IMR-90 (cell line): Measurements from ENCODE around the gene ANO7. TPM values are rescaled to one million over a fixed set of nuclear protein-coding genes. Genes with fewer than 3 reads are reported as not detected.

Experiments used
- ATAC-seq: fragments of 200-7000 bp; cut with Tn5 transposase; 2 replicates; pipeline ENCODE4 v1.9.1; 2020; ENCODE audit warnings: low read depth, mild to moderate bottlenecking, moderate library complexity
- BruUV-seq: library from RNA; stranded (reverse); fragments of 400-500 nt; replicated peaks from 2 replicates; lab custom pipeline; 2021; lab: Mats Ljungman, UMichigan
- CTCF ChIA-PET: fragments of 300-600 bp; formaldehyde crosslinking; extraction: SDS; loops from one replicate; lab custom pipeline; 2021; ENCODE audit warnings: antibody characterized with exemption; lab: Yijun Ruan, JAX
- POLR2A ChIA-PET: fragments of 300-600 bp; sonication (Branson Sonifier 250); formaldehyde crosslinking; loops from one replicate; lab custom pipeline; 2022; ENCODE audit warnings: antibody characterized with exemption; ENCODE audit not compliant: unreplicated experiment; lab: Charles Lee
- DNase-seq: peaks from one replicate; pipeline ENCODE4 v3.0.0; 2013
- H2AFZ ChIP-seq: replicated peaks from 2 replicates; pipeline ENCODE3; 2013; ENCODE audit warnings: low read length, mild to moderate bottlenecking; ENCODE audit not compliant: poor library complexity
- H2AK5ac ChIP-seq: 2 replicates; pipeline ENCODE4 v1.6.1; 2013; ENCODE audit warnings: low read depth, low read length, inconsistent platforms
- H2AK9ac ChIP-seq: replicated peaks from 2 replicates; pipeline ENCODE3; 2013; ENCODE audit warnings: mild to moderate bottlenecking, low read depth, low read length, moderate library complexity; ENCODE audit not compliant: poor library complexity
- H2BK120ac ChIP-seq: 2 replicates; pipeline ENCODE4 v1.6.1; 2013; ENCODE audit warnings: low read depth, low read length, inconsistent platforms
- H2BK15ac ChIP-seq: 3 replicates; pipeline ENCODE4 v1.6.1; 2013; ENCODE audit warnings: low read depth, low read length, inconsistent platforms
- H2BK20ac ChIP-seq: 2 replicates; pipeline ENCODE4 v1.6.1; 2013; ENCODE audit warnings: low read depth, mild to moderate bottlenecking, inconsistent platforms, low read length, moderate library complexity
- H2BK5ac ChIP-seq: 2 replicates; pipeline ENCODE4 v1.6.1; 2013; ENCODE audit warnings: mild to moderate bottlenecking, low read depth, low read length, inconsistent platforms; ENCODE audit not compliant: poor library complexity, severe bottlenecking
- H3K14ac ChIP-seq: replicated peaks from 2 replicates; pipeline ENCODE4 v1.6.1; 2013; ENCODE audit warnings: low read depth, low read length, inconsistent platforms
- H3K18ac ChIP-seq: 2 replicates; pipeline ENCODE4 v1.6.1; 2013; ENCODE audit warnings: low read depth, low read length, control low read depth
- H3K23ac ChIP-seq: 2 replicates; pipeline ENCODE4 v1.6.1; 2013; ENCODE audit warnings: low read depth, low read length, inconsistent platforms
- H3K27ac ChIP-seq: 2 replicates; pipeline ENCODE4 v1.5.1; 2013; ENCODE audit warnings: mild to moderate bottlenecking, control low read depth, low read length; ENCODE audit not compliant: insufficient read depth
- H3K27me3 ChIP-seq: 2 replicates; pipeline ENCODE4 v1.6.1; 2013; ENCODE audit warnings: low read length; ENCODE audit not compliant: control insufficient read depth, insufficient read depth
- H3K36me3 ChIP-seq: 2 replicates; pipeline ENCODE4 v1.6.1; 2013; ENCODE audit warnings: low read length, mixed read lengths; ENCODE audit not compliant: control insufficient read depth, insufficient read depth
- H3K4ac ChIP-seq: 2 replicates; pipeline ENCODE4 v1.6.1; 2013; ENCODE audit warnings: low read depth, low read length, inconsistent platforms
- H3K4me1 ChIP-seq: 2 replicates; pipeline ENCODE4 v1.6.1; 2013; ENCODE audit warnings: low read length, mixed read lengths; ENCODE audit not compliant: control insufficient read depth, insufficient read depth
- H3K4me2 ChIP-seq: 2 replicates; pipeline ENCODE4 v1.6.1; 2013; ENCODE audit warnings: low read depth, mild to moderate bottlenecking, control low read depth, low read length, moderate library complexity
- H3K4me3 ChIP-seq: 2 replicates; pipeline ENCODE4 v1.5.1; 2013; ENCODE audit warnings: low read depth, mild to moderate bottlenecking, control low read depth, low read length, moderate library complexity; ENCODE audit not compliant: insufficient read depth
- H3K56ac ChIP-seq: 2 replicates; pipeline ENCODE4 v1.6.1; 2013; ENCODE audit warnings: low read length, inconsistent platforms; ENCODE audit not compliant: insufficient read depth; ENCODE audit errors: extremely low read depth
- H3K79me1 ChIP-seq, 2 experiments: 2 replicates each; pipeline ENCODE4 v1.6.1; 2013; ENCODE audit warnings: low read length in 2 of 2, inconsistent platforms in 1 of 2, low read depth in 1 of 2
- H3K9ac ChIP-seq: 2 replicates; pipeline ENCODE4 v1.6.1; 2013; ENCODE audit warnings: low read depth, low read length, control low read depth
- H3K9me1 ChIP-seq: 2 replicates; pipeline ENCODE4 v1.6.1; 2013; ENCODE audit warnings: low read length, inconsistent platforms; ENCODE audit not compliant: insufficient read depth
- H3K9me3 ChIP-seq: 2 replicates; pipeline ENCODE4 v1.6.1; 2013; ENCODE audit warnings: low read length; ENCODE audit not compliant: control insufficient read depth, insufficient read depth
- H4K20me1 ChIP-seq: 2 replicates; pipeline ENCODE4 v1.6.1; 2013; ENCODE audit warnings: low read length, inconsistent platforms; ENCODE audit not compliant: insufficient read depth
- H4K5ac ChIP-seq: 2 replicates; pipeline ENCODE4 v1.6.1; 2013; ENCODE audit warnings: mild to moderate bottlenecking, low read depth, low read length, control low read depth
- H4K8ac ChIP-seq, 2 experiments: 2 replicates each; pipeline ENCODE4 v1.6.1; 2013; ENCODE audit warnings: low read depth in 2 of 2, low read length in 2 of 2, control low read depth in 1 of 2, inconsistent platforms in 1 of 2
- H4K91ac ChIP-seq: 2 replicates; pipeline ENCODE4 v1.6.1; 2013; ENCODE audit warnings: low read depth, low read length, inconsistent platforms; ENCODE audit not compliant: insufficient read depth
- BHLHE40 ChIP-seq: fragments of 150-350 bp; IDR thresholded peaks from 2 replicates; pipeline ENCODE4 v1.6.1; 2016; ENCODE audit warnings: mild to moderate bottlenecking, low read depth, low read length
- CEBPB ChIP-seq: IDR thresholded peaks from 2 replicates; pipeline ENCODE4 v1.6.1; 2012; ENCODE audit warnings: low read depth, low read length, improper control_type of control experiment
- CHD1 ChIP-seq: IDR thresholded peaks from 2 replicates; pipeline ENCODE4 v1.6.1; 2012; ENCODE audit warnings: low read depth, low read length, improper control_type of control experiment
- FOS ChIP-seq: fragments of 150-350 bp; IDR thresholded peaks from 2 replicates; pipeline ENCODE4 v1.6.1; 2016; ENCODE audit warnings: low read depth, low read length
- MAFK ChIP-seq: IDR thresholded peaks from 2 replicates; pipeline ENCODE4 v1.6.1; 2012; ENCODE audit warnings: low read depth, low read length, improper control_type of control experiment
- MAZ ChIP-seq: IDR thresholded peaks from 2 replicates; pipeline ENCODE4 v1.6.1; 2012; ENCODE audit warnings: low read depth, mild to moderate bottlenecking, low read length, improper control_type of control experiment, moderate library complexity, borderline replicate concordance
- MXI1 ChIP-seq: IDR thresholded peaks from 2 replicates; pipeline ENCODE4 v1.6.1; 2012; ENCODE audit warnings: low read depth, mild to moderate bottlenecking, low read length, moderate library complexity, borderline replicate concordance
- NFE2L2 ChIP-seq: fragments of 150-350 bp; IDR thresholded peaks from 2 replicates; pipeline ENCODE4 v1.6.1; 2016; ENCODE audit warnings: low read depth, mild to moderate bottlenecking, low read length
- POLR2A ChIP-seq: IDR thresholded peaks from 2 replicates; pipeline ENCODE4 v1.6.1; 2012; ENCODE audit warnings: mild to moderate bottlenecking, low read depth, low read length
- RAD21 ChIP-seq: IDR thresholded peaks from 2 replicates; pipeline ENCODE4 v1.6.1; 2012; ENCODE audit warnings: low read length, improper control_type of control experiment
- RCOR1 ChIP-seq: IDR thresholded peaks from 2 replicates; pipeline ENCODE4 v1.6.1; 2012; ENCODE audit warnings: mild to moderate bottlenecking, low read length, improper control_type of control experiment; ENCODE audit not compliant: insufficient replicate concordance
- RFX5 ChIP-seq: IDR thresholded peaks from 2 replicates; pipeline ENCODE4 v1.8.0; 2012; ENCODE audit warnings: low read depth, mild to moderate bottlenecking, low read length, moderate library complexity
- SMC3 ChIP-seq: fragments of 150-350 bp; IDR thresholded peaks from 2 replicates; pipeline ENCODE4 v1.6.1; 2016; ENCODE audit warnings: low read depth, mild to moderate bottlenecking, antibody characterized with exemption, low read length, moderate library complexity
- WGBS, 2 experiments: methylation state at CpG; one replicate each; pipeline versions ENCODE4 v1.1.5 to v1.1.7; 2013; ENCODE audit warnings: missing lambda C conversion rate in 2 of 2; ENCODE audit not compliant: insufficient read length in 1 of 2; ENCODE audit errors: extremely low coverage in 2 of 2; 5-methylcytosine and 5-hydroxymethylcytosine counted together
- dilution Hi-C: fragments of 300-500 bp; cut with HindIII; formaldehyde crosslinking; loops from one replicate; pipeline ENCODE4 v1.14.3; 2018; ENCODE audit warnings: low sequenced_read_pairs; ENCODE audit not compliant: unreplicated experiment
- in situ Hi-C: fragments of 300-500 bp; cut with MboI; formaldehyde crosslinking; loops from 3 replicates; pipeline ENCODE4 v1.14.3; 2019; ENCODE audit warnings: low sequenced_read_pairs, inconsistent platforms, mixed read lengths
- intact Hi-C: fragments of 100-400 bp; cut with micrococcal nuclease; formaldehyde crosslinking; loops from 2 replicates; pipeline ENCODE4 v1.10.0; 2022
- polyA plus RNA-seq, 3 experiments: library from polyadenylated mRNA; depleted of rRNA; stranded (reverse); fragments of >200 nt; gene quantifications; 2 replicates each; pipeline ENCODE4 v1.2.3, GENCODE V29; 2012; ENCODE audit warnings: low replicate concordance in 1 of 3
- total RNA-seq: library from RNA; depleted of rRNA; stranded (reverse); fragments of >200 nt; gene quantifications from 2 replicates; pipeline ENCODE4 v1.2.3, GENCODE V29; 2012
- TF ChIP-seq, protein P1 (sequence below): fragments of 150-350 bp; IDR thresholded peaks from 2 replicates; pipeline ENCODE4 v1.6.1; 2017; ENCODE audit warnings: mild to moderate bottlenecking, antibody characterized with exemption, low read length, low read depth
- TF ChIP-seq, protein P2 (sequence below): fragments of 150-350 bp; IDR thresholded peaks from 2 replicates; pipeline ENCODE4 v1.6.1; 2016; ENCODE audit warnings: low read depth, mild to moderate bottlenecking, low read length, moderate library complexity, borderline replicate concordance

ANO7 gene
- total and polyA plus RNA-seq, 2 of the 4 experiments (the other 2 are of a cell fraction): 0.36 to 3.4 TPM

DNA sequence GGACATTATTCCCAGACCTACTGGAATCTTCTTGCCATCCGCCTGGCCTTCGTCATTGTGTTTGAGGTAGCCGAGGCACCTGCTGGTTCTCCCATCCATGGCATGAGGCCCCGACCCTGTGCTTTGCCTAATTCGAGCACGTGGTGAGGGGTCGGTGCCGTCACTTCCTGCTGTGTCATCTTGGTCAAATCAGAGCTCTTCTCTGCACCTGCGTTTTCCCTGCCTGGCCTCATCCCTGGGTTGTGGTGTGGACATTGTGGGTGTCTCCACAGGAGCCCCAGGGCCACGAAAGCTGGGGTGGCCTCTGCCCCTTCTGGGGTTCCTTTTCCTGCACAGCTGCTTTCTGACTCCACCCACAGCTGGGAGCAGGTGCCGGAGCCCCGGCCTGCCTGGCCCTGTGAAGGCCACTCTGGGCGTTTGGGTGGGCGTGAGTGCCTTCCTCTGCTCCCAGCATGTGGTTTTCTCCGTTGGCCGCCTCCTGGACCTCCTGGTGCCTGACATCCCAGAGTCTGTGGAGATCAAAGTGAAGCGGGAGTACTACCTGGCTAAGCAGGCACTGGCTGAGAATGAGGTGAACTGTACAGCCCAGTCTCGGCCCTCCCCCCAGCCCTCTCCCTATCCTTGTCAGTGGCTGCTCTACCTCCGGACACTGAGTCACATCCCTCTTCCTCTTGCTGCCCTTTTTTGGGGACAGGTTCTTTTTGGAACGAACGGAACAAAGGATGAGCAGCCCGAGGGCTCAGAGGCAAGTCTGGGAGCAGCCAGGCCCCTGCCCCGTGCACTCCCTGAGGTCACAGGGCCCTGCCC is 34.9 kb downstream of the ANO7 start:
- peak overlapping the region; percentile 75; the same call in 1 of the 2 replicates for H2AK5ac ChIP-seq
- no peak overlapping the region for H2BK5ac ChIP-seq
- 78% methylated on average over 15 of the region's 23 CpGs; no CpG with 5 or more reads in 1 of the 2 experiments for WGBS, 2 experiments
- CTCF ChIA-PET: interaction anchor here (1.8 kb wide), 1 partner anchor 372 kb away, joined by 4 read pairs; no protein-coding TSS in a partner anchor
- H3K23ac ChIP-seq: no peak overlapping the region
- POLR2A ChIA-PET: no interaction called here
- no peak overlapping the region for H4K91ac ChIP-seq
- H2AK9ac ChIP-seq: peak overlapping the region; percentile 74
- in situ Hi-C loops (loop anchor here (5.0 kb wide), 1 partner anchor 371 kb away; no protein-coding TSS in a partner anchor), intact Hi-C loops (no loop called here), dilution Hi-C loops (no loop called here)
- peaks cover 7 to 43% of the 10 kb centered on the region in 2 experiments for H3K79me1 ChIP-seq
- peaks cover 55% of the 10 kb centered on the region for H4K20me1 ChIP-seq
- no peak overlapping the region for H3K9ac ChIP-seq
- no peak overlapping the region for H3K4me3 ChIP-seq
- H2BK15ac ChIP-seq: no peak overlapping the region
- DNase-seq (peak; percentile 15), ATAC-seq (peak; percentile 8)
- H4K5ac ChIP-seq: no peak overlapping the region
- H3K27ac ChIP-seq: no peak overlapping the region; the same call in 1 of the 2 replicates
- H3K18ac ChIP-seq: no peak overlapping the region
- peaks cover 9% of the 10 kb centered on the region; the same call in 1 of the 2 replicates for H3K4me1 ChIP-seq
- no peak overlapping the region for H4K8ac ChIP-seq
- H3K56ac ChIP-seq: no peak overlapping the region
- H3K14ac ChIP-seq: no peak overlapping the region
- peaks cover 29% of the 10 kb centered on the region for H3K36me3 ChIP-seq
- no peak overlapping the region for H3K4me2 ChIP-seq
- no TSS peak for BruUV-seq
- H3K9me3 ChIP-seq: no peaks in the 10 kb centered on the region
- H3K9me1 ChIP-seq: peaks cover 3% of the 10 kb centered on the region; the same call in 1 of the 2 replicates
- no peaks in the 10 kb centered on the region for H3K27me3 ChIP-seq
- H3K4ac ChIP-seq: no peak overlapping the region
- peak overlapping the region; percentile 68 for H2AFZ ChIP-seq
- H2BK20ac ChIP-seq: no peak overlapping the region
- H2BK120ac ChIP-seq: no peak overlapping the region
- TF ChIP-seq BHLHE40: no peak
- no peak for TF ChIP-seq POLR2A
- TF ChIP-seq MAFK: no peak
- no peak for TF ChIP-seq RCOR1
- TF ChIP-seq, protein P1, sequence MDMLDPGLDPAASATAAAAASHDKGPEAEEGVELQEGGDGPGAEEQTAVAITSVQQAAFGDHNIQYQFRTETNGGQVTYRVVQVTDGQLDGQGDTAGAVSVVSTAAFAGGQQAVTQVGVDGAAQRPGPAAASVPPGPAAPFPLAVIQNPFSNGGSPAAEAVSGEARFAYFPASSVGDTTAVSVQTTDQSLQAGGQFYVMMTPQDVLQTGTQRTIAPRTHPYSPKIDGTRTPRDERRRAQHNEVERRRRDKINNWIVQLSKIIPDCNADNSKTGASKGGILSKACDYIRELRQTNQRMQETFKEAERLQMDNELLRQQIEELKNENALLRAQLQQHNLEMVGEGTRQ: no peak
- no peak for TF ChIP-seq MXI1
- TF ChIP-seq FOS: no peak
- TF ChIP-seq RAD21: no peak
- no peak for TF ChIP-seq RFX5
- no peak for TF ChIP-seq MAZ
- TF ChIP-seq SMC3: no peak
- no peak for TF ChIP-seq CHD1
- no peak for TF ChIP-seq CEBPB
- no peak for TF ChIP-seq NFE2L2
- TF ChIP-seq, protein P2, sequence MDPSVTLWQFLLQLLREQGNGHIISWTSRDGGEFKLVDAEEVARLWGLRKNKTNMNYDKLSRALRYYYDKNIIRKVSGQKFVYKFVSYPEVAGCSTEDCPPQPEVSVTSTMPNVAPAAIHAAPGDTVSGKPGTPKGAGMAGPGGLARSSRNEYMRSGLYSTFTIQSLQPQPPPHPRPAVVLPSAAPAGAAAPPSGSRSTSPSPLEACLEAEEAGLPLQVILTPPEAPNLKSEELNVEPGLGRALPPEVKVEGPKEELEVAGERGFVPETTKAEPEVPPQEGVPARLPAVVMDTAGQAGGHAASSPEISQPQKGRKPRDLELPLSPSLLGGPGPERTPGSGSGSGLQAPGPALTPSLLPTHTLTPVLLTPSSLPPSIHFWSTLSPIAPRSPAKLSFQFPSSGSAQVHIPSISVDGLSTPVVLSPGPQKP: no peak
